HG02623 (cell line): ENCODE measurements around the gene TIAM1.
A peak's percentile ranks its signal among the peaks of the same experiment; 100 is the strongest.

Experiments
- ATAC-seq: cut with Tn5 transposase; IDR thresholded peaks from one replicate; pipeline ENCODE4 v1.9.1; 2021; ENCODE audit warnings: moderate library complexity; ENCODE audit not compliant: unreplicated experiment

Gene TIAM1

DNA sequence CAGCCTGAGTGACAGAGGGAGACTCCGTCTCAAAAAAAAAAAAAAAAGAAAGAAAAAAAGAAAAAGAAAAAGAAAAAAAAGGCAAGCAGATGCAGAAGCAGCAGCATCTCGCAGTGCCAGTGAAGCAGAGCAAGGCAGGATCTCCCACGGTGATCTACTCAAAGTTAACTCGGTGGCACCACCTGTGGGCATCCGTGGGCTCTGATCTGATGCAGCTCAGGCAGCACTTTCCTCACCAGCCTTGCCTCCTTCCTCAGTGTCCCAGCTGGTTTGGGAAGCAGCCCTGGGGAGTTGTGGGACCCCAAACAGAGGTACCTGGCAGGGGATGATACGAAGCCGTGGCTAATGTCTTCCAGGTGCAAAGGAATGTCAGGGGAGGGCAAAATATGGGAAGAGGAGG, 201.5 kb downstream of the TIAM1 start:
- ATAC-seq = no peak

DNA sequence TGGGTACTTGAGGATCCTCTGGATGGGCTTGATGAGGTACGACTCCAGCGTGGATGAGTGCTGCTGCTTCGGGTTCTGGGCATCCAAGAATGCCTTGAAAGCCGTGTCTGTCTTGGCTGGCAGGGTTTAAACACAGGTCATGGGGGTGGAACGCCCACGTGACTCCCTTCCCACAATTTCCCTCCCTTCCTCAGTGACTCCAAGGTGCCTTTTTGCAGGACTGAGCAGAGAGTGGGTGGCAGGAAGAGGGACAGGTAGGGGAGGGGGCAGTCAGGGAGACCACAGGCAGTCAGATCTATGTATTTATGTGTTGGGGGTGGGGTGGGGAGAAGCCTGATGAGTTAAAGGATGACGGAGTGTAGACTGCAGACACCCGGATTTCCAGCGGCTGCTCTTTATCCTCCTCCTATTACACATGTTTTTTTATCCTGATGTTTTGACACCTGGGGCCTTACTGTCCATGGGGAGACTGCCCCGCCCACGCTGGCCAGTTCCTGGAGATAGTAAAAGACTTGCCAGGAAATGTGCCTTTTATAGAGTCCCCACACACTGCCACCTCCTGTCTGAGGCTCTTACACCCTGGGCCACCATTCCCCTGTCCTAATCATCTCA, 202.6 kb downstream of the TIAM1 start:
- ATAC-seq = no peak

DNA sequence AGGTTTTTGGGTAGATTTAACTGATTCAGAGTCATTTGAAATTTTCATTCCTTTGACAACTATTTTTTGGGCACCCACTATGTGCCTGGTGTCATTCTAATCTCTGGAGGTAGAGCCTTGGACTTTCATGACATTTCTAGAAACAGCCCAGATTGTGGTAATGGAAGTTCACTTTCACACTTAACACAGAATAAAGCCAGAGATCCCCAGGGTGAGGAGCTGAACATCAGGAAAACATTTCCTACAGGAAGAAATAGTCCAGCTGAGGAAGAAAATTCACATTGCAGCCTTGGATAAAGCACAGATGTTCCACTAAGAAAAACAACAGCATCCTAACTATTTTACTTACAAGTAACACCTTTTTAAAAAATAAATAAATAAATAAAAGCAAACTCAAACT, 203.4 kb downstream of the TIAM1 start:
- no peak for ATAC-seq

- ATAC-seq = no peak
Observed at GRCh38 chr21:31140025-31140424, 204.0 kb downstream of the TIAM1 start.

DNA sequence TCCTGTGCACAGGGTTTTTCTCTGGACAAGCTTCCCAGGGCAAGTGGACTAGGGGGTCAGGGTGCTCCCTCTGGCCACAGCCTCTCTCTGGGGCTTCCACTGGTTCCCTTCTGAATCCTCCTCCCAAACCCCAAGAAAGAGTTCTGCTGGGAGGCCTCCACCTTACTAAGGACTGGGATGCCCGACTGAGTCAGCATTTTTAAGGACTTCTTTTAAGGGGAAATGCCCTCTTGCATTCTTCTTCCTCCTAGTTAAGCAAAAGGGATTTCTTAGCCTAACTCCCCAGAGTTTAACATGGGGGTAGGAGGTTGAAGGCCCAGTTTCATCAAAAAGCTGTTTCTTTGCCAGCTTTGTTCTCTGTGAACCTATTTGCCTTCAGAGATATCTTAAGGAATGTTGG, 206.1 kb downstream of the TIAM1 start:
- no peak for ATAC-seq

- ATAC-seq = peak; percentile 58
Observed at GRCh38 chr21:31136891-31137290, 207.2 kb downstream of the TIAM1 start.

DNA sequence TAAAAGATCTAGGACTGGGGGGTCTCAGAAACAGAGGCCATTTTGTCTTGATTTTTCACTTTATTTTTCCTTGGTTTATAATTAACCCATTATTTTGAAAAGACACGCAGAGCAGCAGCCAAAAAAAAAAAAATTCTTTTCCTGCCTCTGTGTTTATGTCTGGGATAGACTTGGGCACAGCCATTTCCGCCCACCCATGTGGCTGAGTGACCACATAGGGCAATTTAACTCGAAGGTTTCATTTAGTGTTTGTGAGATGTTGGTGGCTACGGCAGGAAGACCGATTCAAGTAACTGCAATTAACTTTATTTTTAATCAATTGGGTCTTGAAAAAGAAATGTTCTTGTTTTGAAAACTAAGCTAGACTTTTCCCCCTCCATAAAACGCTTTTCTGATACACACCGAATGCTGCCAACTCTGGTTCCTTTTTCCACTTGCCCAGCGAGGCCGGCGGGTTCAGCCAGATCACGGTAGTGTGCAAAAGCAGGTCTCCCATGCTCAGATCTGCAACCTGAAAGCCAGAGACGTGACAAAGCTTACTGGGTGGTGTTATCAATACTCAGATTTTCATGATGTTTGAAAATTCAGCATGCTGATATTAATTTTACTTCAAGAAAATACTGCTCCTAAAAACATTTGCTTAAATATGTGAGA, 208.4 kb downstream of the TIAM1 start:
- no peak for ATAC-seq

DNA sequence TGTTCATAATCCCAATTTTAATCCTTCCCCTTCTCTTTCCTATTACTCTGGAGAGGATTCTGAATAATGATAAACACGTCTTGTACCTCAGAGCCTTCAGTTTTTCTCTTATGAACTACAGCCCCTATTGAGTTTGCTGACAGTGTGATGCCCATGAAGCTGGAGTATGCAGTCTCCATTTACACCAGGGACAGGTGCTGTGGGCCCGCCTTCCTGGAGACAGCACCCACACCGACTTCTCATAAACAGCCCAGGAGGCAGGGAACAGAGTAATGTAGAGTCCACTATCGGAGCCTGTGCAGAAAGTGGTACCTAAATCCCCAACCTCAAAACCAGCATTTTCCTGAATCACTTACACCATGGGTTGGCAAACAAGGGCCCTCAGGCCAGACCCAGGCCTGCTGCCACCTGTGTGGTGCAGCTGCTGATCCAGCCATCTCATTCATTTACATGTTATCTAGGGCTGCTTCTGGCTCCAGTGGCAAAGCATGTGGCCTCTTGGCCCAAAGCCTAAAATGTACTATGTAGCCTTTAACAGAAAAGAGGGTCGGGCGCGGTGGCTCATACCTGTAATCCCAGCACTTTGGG, 210.7 kb downstream of the TIAM1 start:
- no peak for ATAC-seq

GRCh38 chr21:31132574-31133242, 211.4 kb downstream of the TIAM1 start:
- peak; percentile 70 for ATAC-seq

GRCh38 chr21:31130821-31131220, 213.2 kb downstream of the TIAM1 start:
- ATAC-seq = no peak

GRCh38 chr21:31128234-31128633, 215.8 kb downstream of the TIAM1 start:
- ATAC-seq = no peak

DNA sequence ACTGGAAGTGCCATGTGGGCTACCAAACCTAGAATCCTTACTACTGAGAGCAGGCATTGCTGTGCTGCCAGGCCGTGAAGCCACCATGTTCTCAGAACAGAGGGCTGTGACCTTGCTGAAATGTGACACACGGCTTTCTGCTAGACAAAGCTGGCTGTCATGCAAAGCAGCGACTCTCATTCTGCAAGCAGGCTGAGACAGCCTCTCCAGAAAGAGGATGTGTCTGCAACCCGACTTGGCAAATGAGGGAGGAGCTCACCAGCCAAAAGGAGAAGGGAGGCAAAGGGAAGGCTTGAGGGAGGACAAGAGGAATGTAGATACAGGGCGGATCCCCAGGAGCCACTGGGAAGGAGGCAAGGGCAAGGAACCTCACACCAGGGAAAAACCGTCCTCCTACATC, 220.1 kb downstream of the TIAM1 start:
- ATAC-seq = no peak

DNA sequence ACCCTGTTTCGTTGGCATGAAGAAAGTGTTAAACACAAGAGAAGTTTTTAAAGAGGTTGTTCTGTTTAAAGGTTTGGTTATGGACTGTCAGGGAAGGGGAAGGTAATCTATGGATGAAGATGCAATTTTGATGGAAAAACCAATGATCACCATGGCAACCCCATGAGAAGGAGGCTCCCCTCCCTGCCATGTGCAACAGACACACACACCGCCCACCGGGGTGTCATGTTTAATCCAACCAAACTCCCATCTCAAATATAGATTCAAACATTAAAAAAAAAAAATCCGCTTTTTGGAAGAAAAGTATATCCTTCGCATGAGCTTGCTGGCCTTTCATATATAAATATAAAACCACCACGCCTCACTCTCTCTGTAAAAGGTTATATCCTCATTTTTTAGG, 224.9 kb downstream of the TIAM1 start:
- no peak for ATAC-seq

GRCh38 chr21:31117128-31117916, 226.7 kb downstream of the TIAM1 start:
- ATAC-seq = no peak

- no peak for ATAC-seq
Observed at GRCh38 chr21:31115249-31115648, 228.8 kb downstream of the TIAM1 start.

DNA sequence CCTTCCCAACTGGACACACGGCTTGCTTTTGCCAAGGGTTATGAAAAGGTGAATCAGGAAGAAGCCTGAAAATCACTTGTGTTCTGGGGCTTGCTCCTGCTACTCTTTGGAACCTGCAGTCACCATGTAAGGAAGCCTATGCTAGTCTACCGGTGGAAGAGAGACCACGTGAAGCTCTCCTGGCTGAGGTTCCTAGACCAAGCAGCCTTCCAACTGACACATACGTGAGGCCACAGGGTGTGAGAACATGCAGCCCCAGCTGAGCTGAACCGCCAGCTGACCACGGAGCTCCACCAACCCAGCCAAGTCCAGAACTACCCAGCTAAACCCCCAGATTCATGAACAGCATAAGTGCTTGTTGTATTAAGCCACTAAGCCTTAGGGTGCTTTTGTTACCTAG, 233.0 kb downstream of the TIAM1 start:
- no peak for ATAC-seq

- no peak for ATAC-seq
Observed at GRCh38 chr21:31110430-31110829, 233.6 kb downstream of the TIAM1 start.

DNA sequence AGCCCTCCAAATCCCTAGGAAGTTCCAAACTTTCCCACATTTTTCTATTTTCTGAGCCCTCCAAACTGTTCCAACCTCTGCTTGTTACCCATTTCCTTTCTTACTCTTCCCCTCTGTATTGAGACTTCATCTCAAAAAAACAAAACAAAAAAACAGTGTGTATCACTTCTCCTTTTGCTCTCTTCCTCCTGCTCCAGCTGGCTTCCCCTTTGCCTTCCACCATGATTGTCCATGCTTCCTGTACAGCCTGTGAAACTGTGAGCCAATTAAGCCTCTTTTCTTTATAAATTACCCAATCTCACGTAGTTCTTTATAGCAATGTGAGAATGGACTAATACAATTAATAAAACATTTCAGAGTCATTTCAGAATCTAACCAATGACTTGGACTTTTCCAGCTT, 236.2 kb downstream of the TIAM1 start:
- ATAC-seq = no peak

GRCh38 chr21:31107176-31107785, 236.8 kb downstream of the TIAM1 start:
- ATAC-seq = no peak

DNA sequence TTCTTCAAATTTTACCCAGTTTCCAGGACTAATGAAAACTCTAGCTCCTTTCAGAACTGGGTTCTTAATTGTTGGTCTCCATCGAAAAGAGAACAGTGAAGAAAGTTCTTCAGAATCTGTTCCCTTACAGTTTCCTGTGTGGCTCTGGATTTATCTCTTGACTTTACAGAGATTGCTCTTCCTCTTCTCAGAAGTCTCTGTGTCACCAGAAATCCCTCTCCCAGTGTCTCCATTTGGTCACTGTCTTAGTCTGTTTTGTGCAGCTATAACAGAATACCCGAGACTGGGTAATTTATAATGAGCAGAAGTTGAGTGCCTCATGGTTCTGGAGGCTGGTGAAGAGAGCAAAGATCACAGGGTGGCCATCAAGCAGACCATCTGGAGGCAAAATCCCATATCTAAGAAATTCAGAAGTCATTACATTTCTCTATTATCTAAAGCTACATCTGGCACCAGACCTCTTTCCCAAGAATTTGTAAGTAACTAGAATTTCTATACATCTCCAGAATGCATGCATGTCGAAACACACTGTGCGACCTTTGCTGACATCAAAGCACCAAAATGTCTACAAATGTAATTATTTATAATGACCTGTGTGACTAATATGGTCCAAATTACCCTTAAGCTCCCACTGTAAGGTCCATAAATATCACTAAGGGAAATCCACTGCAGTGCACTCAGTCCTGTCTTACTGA, 240.3 kb downstream of the TIAM1 start:
- no peak for ATAC-seq
